Transverse colon (tissue), 4 donors: ENCODE results near the gene HOPX. TPM values are rescaled to one million over a fixed set of nuclear protein-coding genes. Genes with fewer than 3 reads are reported as not detected.

Experiments
- DNase-seq: peaks from one replicate; pipeline ENCODE4 v3.0.0-alpha.2; 2019
- H3K27ac ChIP-seq, 4 donors: fragments of 200-600 bp; sonication (generic); 2 replicates each; pipeline ENCODE4 v1.5.1; 2016 to 2018; ENCODE audit warnings: inconsistent platforms in 4 of 4
- H3K27me3 ChIP-seq: fragments of 200-600 bp; sonication (generic); 2 replicates; pipeline ENCODE4 v1.5.1; 2017; ENCODE audit warnings: inconsistent platforms
- H3K36me3 ChIP-seq, 4 donors: fragments of 200-600 bp; sonication (generic); 2 replicates each; pipeline ENCODE4 v1.5.1; 2017 to 2019; ENCODE audit warnings: inconsistent platforms in 4 of 4
- H3K4me1 ChIP-seq, 4 donors: fragments of 200-600 bp; sonication (generic); 2 replicates each; pipeline ENCODE4 v1.5.1; 2017 to 2020; ENCODE audit warnings: inconsistent platforms in 4 of 4
- H3K4me3 ChIP-seq, 4 donors: fragments of 200-600 bp; sonication (generic); 1 replicate in 1 of 4; 2 replicates in 3 of 4; pipeline versions ENCODE4 v1.5.1 to v1.6.1; 2017 to 2019; ENCODE audit warnings: inconsistent platforms in 4 of 4
- H3K9me3 ChIP-seq, 2 donors: fragments of 200-600 bp; sonication (generic); 2 replicates each; pipeline ENCODE4 v1.5.1; 2017 to 2019; ENCODE audit warnings: inconsistent platforms in 2 of 2
- EP300 ChIP-seq: sonication (generic); formaldehyde crosslinking; IDR thresholded peaks from one replicate; pipeline ENCODE4 v1.6.1; 2017; ENCODE audit warnings: antibody characterized with exemption, low read depth
- POLR2A ChIP-seq: fragments of 450-650 bp; IDR thresholded peaks from one replicate; pipeline ENCODE4 v1.6.1; 2016; ENCODE audit warnings: antibody characterized with exemption, mild to moderate bottlenecking, moderate library complexity
- POLR2AphosphoS5 ChIP-seq, 3 donors: sonication (generic); formaldehyde crosslinking; IDR thresholded peaks; one replicate each; pipeline ENCODE4 v1.6.1; 2016; ENCODE audit warnings: antibody characterized with exemption in 3 of 3
- WGBS, 2 donors: methylation state at CpG; one replicate each; pipeline ENCODE4 v1.1.5; 2018; ENCODE audit warnings: low coverage in 1 of 2; 5-methylcytosine and 5-hydroxymethylcytosine counted together
- in situ Hi-C, 4 donors: fragments of 200-750 bp; cut with MboI; loops; one replicate each; pipeline versions ENCODE4 v1.15.0 to v1.15.1; 2017; ENCODE audit warnings: low sequenced_read_pairs in 3 of 4, low pct_ligation_motif_present in 1 of 4, low pct_unique_long_range_greater_than_20kb in 1 of 4
- intact Hi-C: fragments of 100-400 bp; cut with DNase I; formaldehyde crosslinking; loops from one replicate; pipeline ENCODE4 v1.15.1; 2023; ENCODE audit warnings: low total_unique reads
- total RNA-seq, 4 donors: library from RNA; depleted of rRNA; stranded (reverse); fragments of >200 nt; gene quantifications; one replicate each; pipeline ENCODE4 v1.1.0, GENCODE V29; 2016
- TF ChIP-seq, protein P1 (sequence below), 5 experiments: fragments of 200-600 bp in 3 of 5; fragments of 450-650 bp in 2 of 5; sonication (generic) in 3 of 5; IDR thresholded peaks; 1 replicate in 2 of 5; 2 replicates in 3 of 5; pipeline ENCODE4 v1.5.1; 2016 to 2017; ENCODE audit warnings: antibody characterized with exemption in 5 of 5, inconsistent platforms in 3 of 5, mild to moderate bottlenecking in 2 of 5, moderate library complexity in 1 of 5

The HOPX gene
- total RNA-seq, 4 donors from 2014 or later: 2.6 to 27.5 (median 7.7) TPM

DNA sequence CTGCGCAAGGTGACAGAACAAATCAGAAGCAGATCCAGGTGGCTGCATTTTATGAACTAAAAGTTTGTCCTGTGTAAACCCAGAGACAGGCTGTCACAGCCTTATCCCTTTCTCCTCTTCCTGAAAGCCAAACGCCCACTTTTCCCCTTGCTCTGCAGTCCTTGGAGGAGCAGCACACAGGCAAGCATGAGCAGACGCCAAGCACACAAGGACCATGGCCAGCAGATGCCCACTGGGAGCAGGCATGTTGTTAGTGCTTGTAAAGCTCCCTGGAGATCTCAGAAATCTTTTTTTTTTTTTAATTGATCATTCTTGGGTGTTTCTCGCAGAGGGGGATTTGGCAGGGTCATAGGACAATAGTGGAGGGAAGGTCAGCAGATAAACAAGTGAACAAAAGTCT is 11.5 kb upstream of the HOPX start:
- Histone ChIP-seq H3K9me3 (no peaks in the 10 kb centered on the region), H3K27ac (no peak overlapping the region), H3K27me3 (no peaks in the 10 kb centered on the region), H3K4me1 (no peaks in the 10 kb centered on the region), H3K4me3 (no peak overlapping the region), H3K36me3 (no peaks in the 10 kb centered on the region)
- WGBS, 2 donors: 60 to 100% methylated on average over 1 to 4 of the region's 4 CpGs
- intact Hi-C loops (no loop called here), in situ Hi-C loops (no loop called here)
- no peak for TF ChIP-seq EP300
- TF ChIP-seq POLR2A: no peak
- no peak for TF ChIP-seq POLR2AphosphoS5 (IDR thresholded peaks at IDR 0.05)
- TF ChIP-seq, protein P1, sequence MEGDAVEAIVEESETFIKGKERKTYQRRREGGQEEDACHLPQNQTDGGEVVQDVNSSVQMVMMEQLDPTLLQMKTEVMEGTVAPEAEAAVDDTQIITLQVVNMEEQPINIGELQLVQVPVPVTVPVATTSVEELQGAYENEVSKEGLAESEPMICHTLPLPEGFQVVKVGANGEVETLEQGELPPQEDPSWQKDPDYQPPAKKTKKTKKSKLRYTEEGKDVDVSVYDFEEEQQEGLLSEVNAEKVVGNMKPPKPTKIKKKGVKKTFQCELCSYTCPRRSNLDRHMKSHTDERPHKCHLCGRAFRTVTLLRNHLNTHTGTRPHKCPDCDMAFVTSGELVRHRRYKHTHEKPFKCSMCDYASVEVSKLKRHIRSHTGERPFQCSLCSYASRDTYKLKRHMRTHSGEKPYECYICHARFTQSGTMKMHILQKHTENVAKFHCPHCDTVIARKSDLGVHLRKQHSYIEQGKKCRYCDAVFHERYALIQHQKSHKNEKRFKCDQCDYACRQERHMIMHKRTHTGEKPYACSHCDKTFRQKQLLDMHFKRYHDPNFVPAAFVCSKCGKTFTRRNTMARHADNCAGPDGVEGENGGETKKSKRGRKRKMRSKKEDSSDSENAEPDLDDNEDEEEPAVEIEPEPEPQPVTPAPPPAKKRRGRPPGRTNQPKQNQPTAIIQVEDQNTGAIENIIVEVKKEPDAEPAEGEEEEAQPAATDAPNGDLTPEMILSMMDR (IDR thresholded peaks at IDR 0.05): no peak
- DNase-seq: no peak

DNA sequence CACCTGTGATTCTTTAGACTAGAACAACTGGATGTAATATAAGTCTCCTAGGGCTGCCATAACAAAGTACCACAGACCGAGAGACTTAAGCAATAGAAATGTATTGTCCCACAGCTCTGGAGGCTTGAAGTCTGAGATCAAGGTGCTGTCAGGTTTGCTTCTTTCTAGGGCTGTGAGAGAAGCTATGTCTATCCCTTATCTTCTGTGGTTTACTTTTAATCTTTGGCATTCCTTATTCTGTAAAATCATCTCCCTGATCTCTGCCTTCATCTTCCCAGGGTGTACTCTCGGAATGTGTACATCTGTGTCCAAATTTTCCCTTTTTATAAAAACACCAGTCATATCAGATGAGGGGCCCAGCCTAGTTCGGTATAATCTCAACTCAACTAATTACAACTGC is 10.3 kb upstream of the HOPX start:
- in situ Hi-C loops: no loop called here
- intact Hi-C loops: no loop called here

DNA sequence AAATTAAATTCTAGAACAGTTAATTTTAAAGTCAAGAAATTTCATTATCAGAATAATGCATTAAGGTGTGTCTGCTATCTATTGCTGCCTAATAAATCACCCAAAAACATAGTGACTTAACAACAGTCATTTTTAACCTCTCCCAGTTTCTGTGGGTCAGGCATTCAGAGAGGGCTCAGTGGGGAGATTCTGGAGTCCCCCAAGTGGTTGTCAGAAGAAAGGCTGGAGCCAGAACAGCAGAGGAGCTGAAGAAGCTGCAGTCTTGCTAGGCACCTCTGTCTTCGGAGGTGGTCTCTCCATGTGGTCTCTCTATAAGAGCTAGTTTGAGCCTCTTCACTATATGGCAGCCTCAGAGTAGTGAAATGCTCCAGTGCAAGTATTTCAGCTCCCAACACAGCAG is 9.3 kb upstream of the HOPX start:
- WGBS, 2 donors: 89% methylated on average over 1 of the region's 1 CpG; no CpG with 5 or more reads in 1 of the 2 donors
- H3K9me3 ChIP-seq: no peaks in the 10 kb centered on the region
- no peaks in the 10 kb centered on the region for H3K4me1 ChIP-seq
- no peak for DNase-seq
- intact Hi-C loops: no loop called here
- no peaks in the 10 kb centered on the region for H3K27me3 ChIP-seq
- in situ Hi-C loops: no loop called here
- no peak overlapping the region for H3K4me3 ChIP-seq
- H3K27ac ChIP-seq: no peak overlapping the region
- TF ChIP-seq POLR2AphosphoS5 (IDR thresholded peaks at IDR 0.05): no peak
- TF ChIP-seq, protein P1 (IDR thresholded peaks at IDR 0.05): no peak
- no peak for TF ChIP-seq EP300
- no peak for TF ChIP-seq POLR2A
- no peaks in the 10 kb centered on the region for H3K36me3 ChIP-seq

More for the DNA sequence above, 10.3 kb upstream of the HOPX start:
- Histone ChIP-seq H3K27ac (no peak overlapping the region), H3K4me3 (no peak overlapping the region), H3K4me1 (no peaks in the 10 kb centered on the region), H3K9me3 (no peaks in the 10 kb centered on the region), H3K36me3 (no peaks in the 10 kb centered on the region), H3K27me3 (no peaks in the 10 kb centered on the region)
- WGBS, 2 donors: 61 to 64% methylated on average over 2 to 3 of the region's 3 CpGs
- TF ChIP-seq, protein P1 (IDR thresholded peaks at IDR 0.05): no peak
- TF ChIP-seq POLR2AphosphoS5 (IDR thresholded peaks at IDR 0.05) (no peak), EP300 (no peak), POLR2A (no peak)
- no peak for DNase-seq

DNA sequence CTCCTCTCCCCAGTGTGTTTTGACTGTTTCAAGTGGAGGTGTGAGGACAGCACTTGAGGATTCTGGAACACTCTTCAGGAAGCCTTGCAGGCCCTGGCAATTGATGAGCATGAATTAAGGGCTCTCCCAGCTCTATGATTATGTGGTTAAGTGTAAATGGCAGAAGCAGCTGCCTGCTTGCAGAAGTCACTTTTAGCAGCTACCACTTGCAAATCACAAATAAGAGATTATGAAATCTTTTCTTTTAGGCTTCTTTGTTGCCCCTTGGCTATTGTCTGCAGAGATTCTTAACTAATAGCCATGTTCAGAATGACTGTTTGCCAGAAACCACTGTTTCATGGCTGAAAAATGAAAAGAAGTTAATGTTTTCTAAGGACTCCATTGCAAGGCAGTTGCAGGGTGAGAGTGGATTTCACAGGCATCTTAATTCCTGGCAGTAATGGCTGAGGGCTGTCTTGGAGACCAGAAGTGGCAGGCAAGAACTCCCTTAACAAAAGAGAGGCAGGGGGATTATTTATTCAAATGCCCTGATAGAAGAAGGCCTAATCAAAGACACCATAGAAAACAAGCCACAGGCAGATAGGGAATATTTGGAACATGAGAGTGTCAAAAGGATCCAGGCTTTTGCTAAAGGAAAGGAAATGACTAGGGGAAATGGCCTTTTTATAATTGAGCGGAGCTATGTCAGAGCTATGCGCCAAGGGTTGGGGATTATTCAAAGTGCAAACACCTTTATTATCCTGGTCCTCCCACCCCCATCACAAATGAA is 8.3 kb upstream of the HOPX start:
- in situ Hi-C loops (no loop called here), intact Hi-C loops (no loop called here)
- Histone ChIP-seq H3K27me3 (peaks cover 9% of the 10 kb centered on the region), H3K4me3 (no peak overlapping the region), H3K9me3 (no peaks in the 10 kb centered on the region), H3K4me1 (no peaks in the 10 kb centered on the region), H3K27ac (no peak overlapping the region), H3K36me3 (no peaks in the 10 kb centered on the region)
- TF ChIP-seq EP300 (no peak), POLR2AphosphoS5 (IDR thresholded peaks at IDR 0.05) (no peak), POLR2A (no peak)
- TF ChIP-seq, protein P1 (IDR thresholded peaks at IDR 0.05): no peak
- no peak for DNase-seq
- WGBS, 2 donors: 86 to 100% methylated on average over 1 to 2 of the region's 2 CpGs
